Measurements from ENCODE around the gene LCN1.

- no peak for TF ChIP-seq CTCF (IDR thresholded peaks at IDR 0.05)
- TF ChIP-seq POLR2A (IDR thresholded peaks at IDR 0.05): no peak
Observed at GRCh38 chr9:135517407-135517822, 3.8 kb upstream of the LCN1 start.

Data from body of pancreas (tissue), 4 donors.